ENCODE results near the gene RGS6. TPM values are rescaled to one million over a fixed set of nuclear protein-coding genes. Genes with fewer than 3 reads are reported as not detected.

The RGS6 gene
- total RNA-seq, 2 experiments from 2014 or later, result not detected

DNA sequence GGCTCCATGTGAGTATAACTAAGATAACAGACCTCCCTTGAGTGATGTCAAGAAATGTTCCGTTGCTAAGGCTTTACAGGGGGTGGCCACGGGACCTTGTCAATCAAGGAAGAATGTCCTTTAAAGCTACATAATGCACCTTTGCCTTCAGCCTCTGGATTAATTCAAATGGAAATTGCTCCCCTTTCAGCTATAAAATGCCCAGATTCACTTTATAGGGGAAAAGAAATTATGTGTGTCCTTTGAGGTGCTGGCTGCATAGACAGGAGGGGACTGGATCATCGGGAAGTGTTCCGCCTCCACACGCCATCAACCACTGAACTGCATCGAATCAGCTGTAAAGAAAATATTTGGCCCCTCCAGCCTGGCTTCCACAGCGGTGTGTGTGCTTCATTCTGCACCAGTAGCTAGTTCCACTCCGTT, 546.3 kb downstream of the RGS6 start:
- intact Hi-C loops (cut with micrococcal nuclease; ENCODE audit: unreplicated experiment), result no loop called here
- Histone ChIP-seq H3K4me3 (ENCODE audit: low read depth, low read length, poor library complexity, severe bottlenecking) (no peak overlapping the region), H3K9me3 (ENCODE audit: low read length) (no peaks in the 10 kb centered on the region), H3K79me2 (ENCODE audit: insufficient read depth, low read depth, low read length) (no peaks in the 10 kb centered on the region), H3K4me1 (ENCODE audit: insufficient read depth, low read length, poor library complexity, severe bottlenecking) (peaks cover 8% of the 10 kb centered on the region), H3K27ac (ENCODE audit: low read depth, low read length, poor library complexity, severe bottlenecking) (no peak overlapping the region), H4K20me1 (ENCODE audit: insufficient read depth, low read length) (no peaks in the 10 kb centered on the region), H2AFZ (ENCODE audit: low read length) (no peak overlapping the region), H3K9me2 (ENCODE audit: insufficient read depth, low read length) (no peaks in the 10 kb centered on the region), H3K4me2 (ENCODE audit: low read length) (no peak overlapping the region), H3K36me3 (ENCODE audit: insufficient read depth, low read length) (no peaks in the 10 kb centered on the region)
- CTCF ChIA-PET (ENCODE audit: unreplicated experiment), result no interaction called here
- BruUV-seq (replicated peaks), result no TSS peak
- DNase-seq (ENCODE audit: low spot score), result no peak
- POLR2A ChIA-PET, result interaction anchor here (0.7 kb wide), 1 partner anchor 15 kb away, joined by 4 read pairs; no protein-coding TSS in a partner anchor
- TF ChIP-seq, protein P1, sequence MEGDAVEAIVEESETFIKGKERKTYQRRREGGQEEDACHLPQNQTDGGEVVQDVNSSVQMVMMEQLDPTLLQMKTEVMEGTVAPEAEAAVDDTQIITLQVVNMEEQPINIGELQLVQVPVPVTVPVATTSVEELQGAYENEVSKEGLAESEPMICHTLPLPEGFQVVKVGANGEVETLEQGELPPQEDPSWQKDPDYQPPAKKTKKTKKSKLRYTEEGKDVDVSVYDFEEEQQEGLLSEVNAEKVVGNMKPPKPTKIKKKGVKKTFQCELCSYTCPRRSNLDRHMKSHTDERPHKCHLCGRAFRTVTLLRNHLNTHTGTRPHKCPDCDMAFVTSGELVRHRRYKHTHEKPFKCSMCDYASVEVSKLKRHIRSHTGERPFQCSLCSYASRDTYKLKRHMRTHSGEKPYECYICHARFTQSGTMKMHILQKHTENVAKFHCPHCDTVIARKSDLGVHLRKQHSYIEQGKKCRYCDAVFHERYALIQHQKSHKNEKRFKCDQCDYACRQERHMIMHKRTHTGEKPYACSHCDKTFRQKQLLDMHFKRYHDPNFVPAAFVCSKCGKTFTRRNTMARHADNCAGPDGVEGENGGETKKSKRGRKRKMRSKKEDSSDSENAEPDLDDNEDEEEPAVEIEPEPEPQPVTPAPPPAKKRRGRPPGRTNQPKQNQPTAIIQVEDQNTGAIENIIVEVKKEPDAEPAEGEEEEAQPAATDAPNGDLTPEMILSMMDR (conservative IDR thresholded peaks at IDR 0.05; ENCODE audit: low read length), result no peak
- TF ChIP-seq EZH2phosphoT487 (IDR thresholded peaks at IDR 0.05; ENCODE audit: borderline replicate concordance, low read depth, low read length), result no peak

DNA sequence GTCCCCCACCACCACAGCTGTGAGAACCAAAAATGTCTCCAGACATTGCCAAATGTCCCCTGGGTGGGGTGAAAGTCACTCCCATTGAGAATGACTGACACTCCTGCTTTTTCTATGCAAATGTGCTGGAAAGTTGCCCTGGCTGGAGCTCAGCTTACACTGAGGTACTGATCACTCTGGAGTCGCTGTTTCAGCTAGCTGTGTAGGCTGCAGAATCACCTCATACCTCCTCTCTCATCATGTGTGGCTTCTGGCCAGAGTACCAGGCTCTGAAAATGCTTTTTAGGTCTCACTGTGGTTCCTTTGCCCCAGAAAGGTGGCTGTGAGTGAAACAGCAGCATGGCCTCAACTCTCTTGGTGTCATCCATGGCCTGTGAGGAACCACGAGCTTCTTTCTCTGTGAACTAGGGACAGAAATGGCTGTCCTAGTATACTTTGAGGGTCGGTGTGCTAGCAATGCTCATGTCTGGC, 547.3 kb downstream of the RGS6 start:
- Histone ChIP-seq H3K4me1 (ENCODE audit: insufficient read depth, low read length, poor library complexity, severe bottlenecking) (peaks cover 8% of the 10 kb centered on the region), H3K4me2 (ENCODE audit: low read length) (no peak overlapping the region), H3K4me3 (ENCODE audit: low read depth, low read length, poor library complexity, severe bottlenecking) (no peak overlapping the region), H4K20me1 (ENCODE audit: insufficient read depth, low read length) (no peaks in the 10 kb centered on the region), H3K9me2 (ENCODE audit: insufficient read depth, low read length) (no peaks in the 10 kb centered on the region), H3K9me3 (ENCODE audit: low read length) (no peaks in the 10 kb centered on the region), H2AFZ (ENCODE audit: low read length) (no peak overlapping the region), H3K79me2 (ENCODE audit: insufficient read depth, low read depth, low read length) (no peaks in the 10 kb centered on the region), H3K27ac (ENCODE audit: low read depth, low read length, poor library complexity, severe bottlenecking) (no peak overlapping the region), H3K36me3 (ENCODE audit: insufficient read depth, low read length) (no peaks in the 10 kb centered on the region)
- DNase-seq (ENCODE audit: low spot score), result no peak
- ChIA-PET CTCF (ENCODE audit: unreplicated experiment) (no interaction called here), POLR2A (no interaction called here)
- no TSS peak for BruUV-seq (replicated peaks)
- intact Hi-C loops (cut with micrococcal nuclease; ENCODE audit: unreplicated experiment), result no loop called here
- TF ChIP-seq EZH2phosphoT487 (IDR thresholded peaks at IDR 0.05; ENCODE audit: borderline replicate concordance, low read depth, low read length), result no peak
- TF ChIP-seq, protein P1 (conservative IDR thresholded peaks at IDR 0.05; ENCODE audit: low read length), result no peak

DNA sequence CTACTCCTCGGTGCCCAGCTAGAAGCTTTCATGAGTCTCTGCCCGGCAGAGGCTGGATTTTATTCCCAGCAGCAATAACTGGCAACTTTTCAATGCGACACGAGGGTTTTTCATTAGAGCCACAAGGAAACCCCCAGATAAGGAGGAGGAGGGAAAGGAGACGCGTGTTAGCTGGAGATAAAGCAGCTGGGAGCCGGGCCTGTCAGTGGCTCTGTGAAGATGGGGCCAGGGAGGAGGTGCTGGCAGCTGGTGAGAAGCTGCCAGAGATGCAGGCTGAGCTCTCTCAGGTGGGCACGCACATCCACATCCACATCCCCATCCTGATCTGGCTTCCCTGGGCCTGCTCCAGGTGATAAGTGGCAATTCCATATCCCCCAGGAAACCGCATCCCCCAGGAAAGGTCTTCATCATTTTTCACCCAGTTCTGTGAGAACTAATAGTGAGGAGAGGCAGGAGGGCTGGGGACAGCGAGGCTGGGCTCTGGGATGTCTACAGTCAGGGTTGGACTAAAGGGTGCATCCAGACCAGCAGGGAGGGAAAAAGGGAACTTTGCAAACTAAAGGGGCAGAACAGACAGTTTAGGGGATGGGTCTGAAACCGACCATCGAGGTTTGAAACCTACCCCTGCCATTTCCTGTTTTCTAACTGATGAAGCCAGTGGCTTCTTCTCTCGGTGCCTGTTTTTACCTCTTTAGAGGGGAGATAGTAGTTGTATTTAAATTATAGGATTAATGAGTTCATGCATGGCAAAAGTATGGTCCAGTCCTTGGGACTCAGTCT, 548.4 kb downstream of the RGS6 start:
- Histone ChIP-seq H3K9me3 (ENCODE audit: low read length) (no peaks in the 10 kb centered on the region), H3K4me1 (ENCODE audit: insufficient read depth, low read length, poor library complexity, severe bottlenecking) (peaks cover 8% of the 10 kb centered on the region), H3K4me2 (ENCODE audit: low read length) (no peak overlapping the region), H3K27ac (ENCODE audit: low read depth, low read length, poor library complexity, severe bottlenecking) (no peak overlapping the region), H3K79me2 (ENCODE audit: insufficient read depth, low read depth, low read length) (no peaks in the 10 kb centered on the region), H3K36me3 (ENCODE audit: insufficient read depth, low read length) (no peaks in the 10 kb centered on the region), H3K4me3 (ENCODE audit: low read depth, low read length, poor library complexity, severe bottlenecking) (no peak overlapping the region), H4K20me1 (ENCODE audit: insufficient read depth, low read length) (no peaks in the 10 kb centered on the region), H2AFZ (ENCODE audit: low read length) (no peak overlapping the region), H3K9me2 (ENCODE audit: insufficient read depth, low read length) (no peaks in the 10 kb centered on the region)
- no peak for TF ChIP-seq EZH2phosphoT487 (IDR thresholded peaks at IDR 0.05; ENCODE audit: borderline replicate concordance, low read depth, low read length)
- TF ChIP-seq, protein P1 (conservative IDR thresholded peaks at IDR 0.05; ENCODE audit: low read length), result no peak
- BruUV-seq (replicated peaks), result no TSS peak
- CTCF ChIA-PET (ENCODE audit: unreplicated experiment), result no interaction called here
- peak; percentile 4 for DNase-seq (ENCODE audit: low spot score)
- intact Hi-C loops (cut with micrococcal nuclease; ENCODE audit: unreplicated experiment), result no loop called here
- POLR2A ChIA-PET, result no interaction called here

Measured in OCI-LY7 (cell line).